Right renal pelvis (tissue), 4 donors: ENCODE results near the gene KRTAP7-1. TPM values are rescaled to one million over a fixed set of nuclear protein-coding genes. Genes with fewer than 3 reads are reported as not detected.

Experiments
- DNase-seq, 4 donors: peaks; one replicate each; pipeline ENCODE4 v3.0.0-alpha.2; 2013; ENCODE audit warnings: low read depth in 4 of 4, low spot score in 3 of 4, missing footprints in 1 of 4
- polyA plus RNA-seq, 4 donors: library from polyadenylated mRNA; unstranded; fragments of 120-200 nt; gene quantifications; one replicate each; pipeline ENCODE4 v1.2.1, GENCODE V29; 2013; ENCODE audit not compliant: insufficient read length in 4 of 4

The KRTAP7-1 gene, protein sequence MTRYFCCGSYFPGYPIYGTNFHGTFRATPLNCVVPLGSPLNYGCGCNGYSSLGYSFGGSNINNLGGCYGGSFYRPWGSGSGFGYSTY
- not detected for polyA plus RNA-seq

DNA sequence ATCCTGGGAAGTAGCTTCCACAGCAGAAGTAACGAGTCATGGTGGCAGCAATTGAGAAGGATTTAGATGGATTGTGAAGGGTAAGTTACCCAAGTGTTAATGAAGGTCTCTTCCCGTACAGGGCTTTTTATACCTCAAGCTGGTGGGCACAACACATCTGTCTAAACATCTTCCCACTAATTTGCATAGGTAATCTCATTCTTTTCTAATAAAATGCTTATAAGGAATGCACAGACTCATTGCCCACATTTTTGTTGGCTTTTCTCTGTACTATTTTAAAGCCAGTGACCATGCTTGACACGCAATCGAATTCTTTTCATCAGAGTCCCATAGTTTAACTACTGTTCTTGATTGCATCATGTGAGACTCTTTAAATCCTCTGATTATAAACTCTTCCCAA is at the start of gene KRTAP7-1:
Gene KRTAP7-1 (minus strand): TSS at position 101 of the 400 bp plus-strand sequence. CDS start 61 bp downstream, at position 40.
- DNase-seq = no peak

- DNase-seq = no peak
Observed at GRCh38 chr21:30874526-30874925, 45.0 kb upstream of the KRTAP7-1 start.

GRCh38 chr21:30847627-30848500 is 18.3 kb upstream of the KRTAP7-1 start:
- no peak for DNase-seq

DNA sequence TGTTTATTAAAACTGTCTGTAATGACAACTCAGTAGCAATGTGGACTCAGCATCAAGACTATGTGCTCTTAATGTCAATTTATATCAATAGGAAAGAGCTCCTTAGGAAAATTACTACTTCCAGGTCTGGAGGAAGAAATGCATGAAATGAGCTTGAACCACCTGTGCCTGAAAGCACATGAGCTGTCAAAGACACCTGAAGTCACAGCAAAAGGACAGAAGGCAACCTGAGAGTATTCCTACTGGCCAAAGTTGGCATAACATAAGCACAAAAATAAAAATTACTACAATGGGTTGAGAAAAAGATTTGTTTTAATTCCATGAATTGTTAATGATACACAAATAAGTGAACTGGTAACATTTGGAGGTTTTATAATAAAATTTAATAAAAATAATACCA is 13.4 kb upstream of the KRTAP7-1 start:
- no peak for DNase-seq

GRCh38 chr21:30839304-30839703 is 9.7 kb upstream of the KRTAP7-1 start:
- DNase-seq = no peak

GRCh38 chr21:30838536-30838935 is 9.0 kb upstream of the KRTAP7-1 start:
- DNase-seq = no peak

- no peak for DNase-seq
Observed at GRCh38 chr21:30831194-30831765, 1.7 kb upstream of the KRTAP7-1 start.

DNA sequence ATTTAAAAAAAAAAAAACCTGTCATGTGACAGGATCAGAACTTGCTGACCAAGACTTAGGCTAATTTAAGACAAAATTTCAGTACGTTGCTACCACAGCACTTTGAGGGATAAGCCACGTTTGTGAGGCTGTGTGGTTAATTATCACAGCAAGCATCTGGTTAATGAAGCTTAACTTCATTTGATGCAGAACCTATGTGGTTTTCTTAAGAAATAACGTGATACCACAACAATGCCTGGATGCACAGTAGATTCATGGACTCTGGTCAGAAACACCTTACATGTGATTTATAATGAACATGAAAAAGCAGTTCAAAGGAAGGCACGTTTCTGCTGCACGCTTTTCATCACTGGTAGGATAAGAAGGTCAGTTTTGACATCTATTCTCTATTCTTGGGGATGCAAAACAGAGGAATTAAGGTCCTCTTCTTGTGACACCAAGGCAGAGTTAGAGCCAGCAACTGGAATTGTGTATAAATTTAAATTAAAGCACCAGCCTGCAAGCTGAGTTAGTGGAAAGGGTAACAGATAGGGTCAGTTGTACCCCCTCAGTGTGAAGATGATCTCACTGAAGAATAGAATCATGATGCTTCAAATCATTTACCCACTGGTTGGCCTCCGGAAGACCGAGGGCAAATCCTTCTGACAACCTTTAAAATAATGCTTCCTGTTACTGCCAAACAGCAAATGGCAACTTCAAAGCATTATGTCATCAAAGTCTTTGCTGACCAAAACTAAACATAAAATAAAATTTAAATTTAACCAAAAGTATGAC is 10.5 kb downstream of the KRTAP7-1 start:
- no peak for DNase-seq

DNA sequence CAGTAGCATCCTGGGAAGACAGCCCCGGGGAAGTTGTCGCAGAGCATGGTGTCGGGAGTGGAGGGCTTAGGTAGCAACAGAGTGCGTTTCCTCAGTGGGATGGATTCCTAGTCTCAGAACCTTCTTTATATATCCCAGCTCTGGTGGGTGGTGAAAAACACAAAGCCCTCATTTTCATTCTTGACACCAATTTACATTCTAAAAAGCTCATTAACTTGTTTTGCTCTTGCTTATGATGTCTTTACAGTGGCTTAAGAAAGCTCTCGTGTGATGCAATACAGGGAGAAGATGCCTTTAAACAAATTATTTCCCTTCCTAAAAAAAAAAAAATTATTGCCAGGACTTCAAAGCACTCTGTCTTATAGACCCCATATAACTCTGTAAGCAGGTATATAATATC is 16.4 kb downstream of the KRTAP7-1 start, which contains the start of gene KRTAP8-1:
Gene KRTAP8-1 (minus strand): TSS at position 101 of the 400 bp plus-strand sequence. CDS start 54 bp downstream, at position 47.
- DNase-seq = no peak

DNA sequence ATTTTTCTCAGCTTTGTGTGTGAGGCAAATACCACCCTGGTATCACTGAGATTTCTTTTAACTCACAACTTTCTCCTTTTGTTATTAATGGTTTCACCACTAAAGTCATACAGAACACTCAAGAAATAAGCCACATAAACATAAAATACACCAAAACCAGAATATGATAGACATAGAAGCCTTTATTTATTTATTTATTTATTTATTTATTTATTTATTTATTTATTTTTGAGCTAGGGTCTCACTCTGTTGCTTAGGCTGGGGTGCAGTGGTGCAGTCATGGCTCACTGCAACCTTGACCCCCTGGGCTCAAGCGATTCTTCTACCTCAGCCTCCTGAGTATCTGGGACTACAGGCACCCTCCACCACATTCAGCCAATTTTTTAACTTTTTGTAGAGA is 29.0 kb downstream of the KRTAP7-1 start:
- no peak for DNase-seq

- DNase-seq = no peak
Observed at GRCh38 chr21:30793581-30794314, 35.8 kb downstream of the KRTAP7-1 start.

- DNase-seq = no peak
Observed at GRCh38 chr21:30779249-30779648, 50.3 kb downstream of the KRTAP7-1 start.

Other genes starting within 250 kb of the KRTAP7-1 start
- not detected for gene KRTAP22-2, start 239.4 kb downstream of the KRTAP7-1 start, polyA plus RNA-seq
- gene KRTAP6-3, start 237.3 kb downstream of the KRTAP7-1 start, polyA plus RNA-seq = not detected
- gene KRTAP6-2, start 230.9 kb downstream of the KRTAP7-1 start, polyA plus RNA-seq = not detected
- not detected for gene KRTAP22-1, start 228.7 kb downstream of the KRTAP7-1 start, polyA plus RNA-seq
- not detected for gene KRTAP6-1, start 215.8 kb downstream of the KRTAP7-1 start, polyA plus RNA-seq
- not detected for gene KRTAP20-1, start 213.3 kb downstream of the KRTAP7-1 start, polyA plus RNA-seq
- gene KRTAP20-4, start 209.1 kb downstream of the KRTAP7-1 start, polyA plus RNA-seq = not detected
- not detected for gene KRTAP20-2, start 194.6 kb downstream of the KRTAP7-1 start, polyA plus RNA-seq
- gene KRTAP20-3, start 186.9 kb downstream of the KRTAP7-1 start, polyA plus RNA-seq = not detected
- gene KRTAP21-3, start 111.0 kb downstream of the KRTAP7-1 start, polyA plus RNA-seq = not detected
- not detected for gene KRTAP21-2, start 82.5 kb downstream of the KRTAP7-1 start, polyA plus RNA-seq
- gene KRTAP21-1, start 74.3 kb downstream of the KRTAP7-1 start, polyA plus RNA-seq = not detected
- gene KRTAP8-1, start 16.5 kb downstream of the KRTAP7-1 start, polyA plus RNA-seq = not detected
- gene KRTAP11-1, start 51.8 kb upstream of the KRTAP7-1 start, polyA plus RNA-seq = not detected
- gene KRTAP19-8, start 208.7 kb upstream of the KRTAP7-1 start, polyA plus RNA-seq = not detected